DMS79 treated with DMSO at 0.1 percent for 48 hours (cell line): ENCODE data around the gene GLRX3.
"Not testable (repeated sequence)": the region's sequence is repeated elsewhere in the genome, so short reads cannot be mapped to it uniquely, and the experiment has no call there.

Source experiments
- DNase-seq: peaks from one replicate; lab custom pipeline; 2025; lab: John Stamatoyannopoulos, UW

GLRX3 gene

DNA sequence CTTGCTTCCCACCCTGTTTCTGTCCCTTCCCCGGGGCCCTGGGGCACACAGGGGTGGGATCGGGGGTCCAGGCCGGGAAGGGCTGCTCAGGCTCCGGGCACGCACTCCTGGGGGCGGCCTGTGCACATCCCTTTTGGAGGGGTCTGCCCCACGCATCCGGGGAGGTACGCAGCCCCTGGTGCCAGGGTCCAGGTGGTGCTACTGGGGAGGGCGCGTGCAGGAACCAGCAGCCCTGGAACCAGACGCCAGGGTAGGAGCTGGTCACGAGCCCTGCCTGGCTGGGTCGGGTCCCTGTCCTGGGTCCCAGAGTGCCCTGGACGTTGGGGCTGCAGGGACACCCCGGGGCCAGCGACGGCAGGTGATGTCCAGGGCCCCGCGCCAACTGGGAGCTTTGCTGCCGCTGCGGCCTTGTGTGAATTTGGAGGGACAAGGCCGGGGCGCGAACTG, 53.4 kb downstream of the GLRX3 start:
- no peak for DNase-seq

GRCh38 chr10:130190055-130190736, 54.0 kb downstream of the GLRX3 start:
- DNase-seq, result peak; percentile 30

- no peak for DNase-seq
Measured at GRCh38 chr10:130190737-130191115, 54.5 kb downstream of the GLRX3 start.

DNA sequence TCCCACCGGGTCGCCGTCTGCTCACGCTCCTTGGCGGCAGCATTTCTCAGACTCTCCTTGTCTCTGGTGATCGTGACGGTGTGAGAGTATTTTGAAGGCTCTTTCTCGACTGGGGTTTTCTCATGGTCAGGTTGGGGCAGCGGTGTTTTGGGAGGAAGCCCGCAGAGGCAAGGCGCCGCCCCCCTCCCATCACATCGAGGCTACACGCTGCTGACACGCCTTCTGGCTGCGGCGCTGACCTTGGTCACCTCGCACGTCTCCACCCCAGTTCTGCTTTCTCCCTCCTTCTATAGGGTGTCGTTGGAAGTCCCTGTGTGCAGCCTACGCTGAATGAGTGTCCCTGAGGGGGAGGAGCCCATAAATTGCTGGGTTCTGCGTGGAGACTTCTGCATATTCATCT, 55.2 kb downstream of the GLRX3 start:
- DNase-seq, result no peak

GRCh38 chr10:130192276-130192848, 56.2 kb downstream of the GLRX3 start:
- DNase-seq, result no peak

DNA sequence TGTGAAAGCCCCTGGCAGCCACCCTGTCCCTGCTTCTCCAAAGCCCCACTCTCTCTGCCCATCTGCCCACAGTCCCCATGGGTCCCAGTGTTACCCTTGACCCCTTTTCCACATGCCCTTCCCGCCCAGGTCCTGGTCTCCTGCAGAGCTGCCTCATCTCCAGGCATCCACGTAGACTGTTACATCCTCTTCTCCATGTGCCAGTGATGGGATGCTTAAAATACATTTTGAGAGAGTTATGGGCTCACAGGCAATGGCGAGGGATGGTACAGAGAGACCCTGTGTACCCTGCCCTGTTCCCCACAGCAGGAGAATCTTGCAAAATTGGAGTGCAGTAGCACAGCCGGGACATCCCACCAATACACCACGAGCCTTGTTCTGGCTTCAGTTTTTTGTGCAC, 56.8 kb downstream of the GLRX3 start:
- no peak for DNase-seq

GRCh38 chr10:130193493-130194193, 57.5 kb downstream of the GLRX3 start:
- no peak for DNase-seq

- no peak for DNase-seq
Measured at GRCh38 chr10:130194194-130194990, 58.2 kb downstream of the GLRX3 start.

DNA sequence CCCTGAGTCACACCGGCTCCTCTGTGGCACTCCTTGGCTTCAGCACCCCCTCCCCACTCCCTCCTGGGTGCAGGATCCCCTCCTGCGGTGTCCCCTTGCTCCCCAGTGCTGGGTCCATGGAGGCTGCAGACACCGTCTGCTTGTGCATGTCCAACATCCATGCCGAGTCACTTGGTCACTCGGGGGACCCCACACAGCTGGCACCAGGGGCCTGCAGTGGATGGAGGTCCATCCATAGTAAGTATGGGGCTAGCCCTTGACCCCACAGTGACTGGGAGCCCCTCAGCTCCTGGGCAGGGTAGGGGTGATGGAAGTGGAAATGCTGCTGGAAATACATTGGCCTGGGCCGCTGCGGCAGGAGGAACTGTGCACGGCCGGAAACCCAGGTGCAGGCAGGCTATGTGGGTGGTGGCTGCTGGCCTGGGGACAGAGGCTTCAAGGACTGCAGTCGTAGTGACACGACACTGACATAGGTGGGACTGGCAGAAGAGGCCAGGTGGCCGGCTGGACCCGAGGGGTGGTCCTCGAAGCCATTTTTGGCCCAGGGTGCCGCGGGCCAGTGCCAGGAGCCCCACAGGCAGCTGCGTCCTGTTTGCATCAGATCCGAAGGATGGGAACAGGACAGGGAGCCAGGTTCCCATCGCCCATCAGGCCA, 58.9 kb downstream of the GLRX3 start:
- no peak for DNase-seq

- no peak for DNase-seq
Measured at GRCh38 chr10:130195746-130196294, 59.6 kb downstream of the GLRX3 start.

GRCh38 chr10:130196511-130197487, 60.6 kb downstream of the GLRX3 start:
- no peak for DNase-seq

GRCh38 chr10:130198651-130199050, 62.5 kb downstream of the GLRX3 start:
- no peak for DNase-seq

DNA sequence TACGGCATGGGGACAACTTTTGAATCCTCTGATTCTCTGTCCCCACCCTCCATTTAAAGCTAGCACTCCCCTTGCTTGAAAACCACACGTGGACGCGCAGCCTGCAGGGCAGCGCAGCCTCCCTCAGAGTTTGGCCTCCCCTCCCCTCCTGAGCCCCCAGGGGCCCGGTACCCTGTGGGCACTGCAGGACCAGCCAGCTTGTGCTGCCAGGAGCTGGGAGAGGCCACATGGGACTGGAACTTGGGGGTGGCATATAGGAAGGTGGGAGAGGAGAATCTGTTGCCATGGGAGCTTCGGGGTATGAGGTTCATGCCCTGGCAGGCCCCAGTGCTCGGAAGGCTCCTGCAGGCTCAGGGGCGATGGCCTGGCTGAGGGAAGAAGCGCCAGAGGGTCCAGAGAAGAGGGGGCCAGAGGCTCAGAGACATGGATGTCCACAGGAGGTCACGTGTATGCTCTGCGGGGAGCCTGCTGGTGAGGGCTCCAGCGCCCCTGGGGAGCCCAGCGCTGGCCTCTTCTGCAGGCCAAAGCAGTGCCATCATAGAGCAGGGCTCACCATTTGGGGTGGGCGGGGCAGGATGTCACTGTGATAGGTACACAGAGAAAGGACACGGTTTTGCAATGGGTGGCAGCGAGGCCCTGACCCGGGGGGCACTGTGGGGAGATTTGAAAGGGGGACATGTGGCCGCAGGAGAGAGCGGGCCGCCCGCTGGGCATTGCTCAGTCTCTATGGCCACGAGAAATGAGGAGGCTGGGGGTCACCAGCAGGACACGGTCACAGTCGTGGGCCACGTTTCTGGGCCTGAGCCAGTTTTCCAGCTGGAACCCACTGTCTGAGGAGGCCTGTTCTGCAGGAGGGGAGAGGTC, 64.2 kb downstream of the GLRX3 start:
- no peak for DNase-seq

DNA sequence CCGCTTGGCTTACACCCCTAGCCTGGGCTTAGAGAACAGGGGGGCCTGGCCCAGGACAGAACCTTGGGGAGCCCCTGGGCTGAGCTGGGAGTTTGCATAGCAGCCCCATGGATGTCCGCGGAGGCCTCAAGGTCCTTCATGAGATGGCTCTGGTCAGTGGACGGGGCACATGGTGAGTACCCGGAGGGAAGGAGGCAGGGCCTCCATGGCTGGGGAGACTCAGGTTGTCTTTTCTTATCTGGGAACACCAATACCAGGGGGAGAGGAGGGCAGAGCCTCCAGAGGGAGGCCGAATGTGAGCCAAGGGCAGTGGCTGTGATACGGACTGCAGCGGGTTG, 64.8 kb downstream of the GLRX3 start:
- no peak for DNase-seq

DNA sequence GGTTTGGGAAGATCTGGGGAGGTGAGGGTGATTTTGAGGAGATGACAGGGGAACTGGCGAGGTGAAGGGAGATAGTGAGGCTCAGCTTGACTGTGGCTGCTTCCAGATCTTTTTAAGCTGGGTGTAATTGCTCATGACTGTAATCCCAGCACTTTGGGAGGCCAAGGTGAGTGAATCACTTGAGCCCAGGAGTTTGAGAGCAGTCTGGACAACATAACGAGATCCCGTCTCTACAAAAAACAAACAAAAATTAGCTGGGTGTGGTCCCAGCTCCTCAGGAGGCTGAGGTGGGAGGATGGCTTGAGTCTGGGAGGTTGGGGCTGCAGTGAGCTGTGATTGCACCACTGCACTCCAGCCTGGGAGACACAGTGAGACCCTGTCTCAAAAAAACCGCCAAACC, 66.0 kb downstream of the GLRX3 start:
- not testable (repeated sequence) for DNase-seq

GRCh38 chr10:130202984-130203621, 66.9 kb downstream of the GLRX3 start:
- DNase-seq, result peak; percentile 26

DNA sequence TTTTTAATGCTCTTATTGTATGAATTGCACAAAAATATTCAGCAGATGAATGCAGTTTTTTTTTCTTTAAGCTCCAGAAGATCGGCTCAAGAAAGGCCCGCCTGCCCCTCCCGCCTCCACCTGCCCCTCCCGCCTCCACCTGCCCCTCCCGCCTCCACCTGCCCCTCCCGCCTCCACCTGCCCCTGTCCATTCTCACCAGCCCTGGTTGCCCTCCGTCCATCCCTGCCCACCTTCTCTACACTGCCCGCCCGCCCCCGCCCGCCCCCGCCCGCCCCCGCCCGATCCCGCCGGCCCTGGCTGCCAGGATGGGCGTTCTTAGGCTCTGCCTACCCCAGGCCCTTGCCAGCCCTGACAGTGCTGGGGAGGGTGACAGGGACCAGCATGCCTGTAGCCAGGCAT, 67.4 kb downstream of the GLRX3 start:
- no peak for DNase-seq

- no peak for DNase-seq
Measured at GRCh38 chr10:130206216-130206737, 70.1 kb downstream of the GLRX3 start.

- no peak for DNase-seq
Measured at GRCh38 chr10:130207205-130207604, 71.0 kb downstream of the GLRX3 start.
